Measurements from ENCODE around the gene C19orf38.

The C19orf38 gene

DNA sequence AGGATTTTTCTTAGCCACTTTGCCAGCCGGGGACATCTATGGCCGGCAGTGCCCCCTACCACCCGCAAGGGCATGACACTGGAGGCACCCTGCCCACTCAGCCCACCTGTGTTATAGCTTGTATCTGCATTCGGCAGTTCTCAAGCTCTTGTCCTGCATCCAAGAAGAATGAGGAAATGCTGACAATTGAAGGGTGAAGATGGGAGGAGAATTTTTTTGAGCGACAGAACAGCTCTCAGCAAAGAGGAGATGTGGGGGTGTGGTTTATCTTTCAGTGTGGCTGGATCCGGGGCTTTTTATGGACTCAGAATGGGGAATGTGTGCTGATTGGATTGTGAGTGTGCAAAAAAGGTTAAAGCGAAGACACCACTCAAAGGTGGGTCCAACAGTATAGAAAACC is 5.4 kb upstream of the C19orf38 start:
- no peak for DNase-seq (ENCODE audit: low spot score)
- TF ChIP-seq, protein P1, sequence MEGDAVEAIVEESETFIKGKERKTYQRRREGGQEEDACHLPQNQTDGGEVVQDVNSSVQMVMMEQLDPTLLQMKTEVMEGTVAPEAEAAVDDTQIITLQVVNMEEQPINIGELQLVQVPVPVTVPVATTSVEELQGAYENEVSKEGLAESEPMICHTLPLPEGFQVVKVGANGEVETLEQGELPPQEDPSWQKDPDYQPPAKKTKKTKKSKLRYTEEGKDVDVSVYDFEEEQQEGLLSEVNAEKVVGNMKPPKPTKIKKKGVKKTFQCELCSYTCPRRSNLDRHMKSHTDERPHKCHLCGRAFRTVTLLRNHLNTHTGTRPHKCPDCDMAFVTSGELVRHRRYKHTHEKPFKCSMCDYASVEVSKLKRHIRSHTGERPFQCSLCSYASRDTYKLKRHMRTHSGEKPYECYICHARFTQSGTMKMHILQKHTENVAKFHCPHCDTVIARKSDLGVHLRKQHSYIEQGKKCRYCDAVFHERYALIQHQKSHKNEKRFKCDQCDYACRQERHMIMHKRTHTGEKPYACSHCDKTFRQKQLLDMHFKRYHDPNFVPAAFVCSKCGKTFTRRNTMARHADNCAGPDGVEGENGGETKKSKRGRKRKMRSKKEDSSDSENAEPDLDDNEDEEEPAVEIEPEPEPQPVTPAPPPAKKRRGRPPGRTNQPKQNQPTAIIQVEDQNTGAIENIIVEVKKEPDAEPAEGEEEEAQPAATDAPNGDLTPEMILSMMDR (IDR thresholded peaks at IDR 0.05; ENCODE audit: extremely low read depth, missing control alignments): no peak

DNA sequence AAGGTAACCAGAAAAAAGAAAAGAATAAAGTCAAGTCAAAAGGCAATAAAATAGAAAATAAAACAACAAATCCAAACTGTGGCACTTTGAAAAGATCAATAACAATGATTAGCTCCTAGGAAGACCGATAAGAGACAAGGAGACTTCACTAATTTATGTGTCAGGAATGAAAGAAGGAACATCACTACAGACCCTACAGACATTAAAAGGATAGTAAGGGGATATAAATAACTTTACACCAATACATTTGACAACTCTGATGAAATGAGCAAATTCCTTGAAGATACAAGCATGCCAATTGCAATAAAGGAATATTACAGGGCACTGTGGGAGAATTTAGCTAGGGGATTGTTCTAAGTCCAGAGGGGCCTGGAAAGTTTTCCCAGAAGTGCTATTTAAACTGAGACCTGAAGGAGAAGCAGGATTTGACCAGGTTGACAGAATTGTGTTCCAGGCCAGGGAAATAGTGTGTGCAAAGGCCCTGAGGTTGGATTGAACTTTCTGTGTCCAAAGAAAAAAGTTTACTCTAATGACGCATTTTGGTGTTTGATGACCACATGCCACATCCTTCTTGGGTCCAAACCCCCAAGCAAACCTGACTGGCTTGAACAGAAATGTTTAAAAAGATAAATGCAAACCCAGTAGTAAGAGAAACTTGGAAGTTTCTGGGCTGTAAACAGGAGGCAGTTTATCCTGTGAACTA is 1.6 kb upstream of the C19orf38 start:
- TF ChIP-seq, protein P1 (IDR thresholded peaks at IDR 0.05; ENCODE audit: extremely low read depth, missing control alignments): no peak
- no peak for DNase-seq (ENCODE audit: low spot score)

DNA sequence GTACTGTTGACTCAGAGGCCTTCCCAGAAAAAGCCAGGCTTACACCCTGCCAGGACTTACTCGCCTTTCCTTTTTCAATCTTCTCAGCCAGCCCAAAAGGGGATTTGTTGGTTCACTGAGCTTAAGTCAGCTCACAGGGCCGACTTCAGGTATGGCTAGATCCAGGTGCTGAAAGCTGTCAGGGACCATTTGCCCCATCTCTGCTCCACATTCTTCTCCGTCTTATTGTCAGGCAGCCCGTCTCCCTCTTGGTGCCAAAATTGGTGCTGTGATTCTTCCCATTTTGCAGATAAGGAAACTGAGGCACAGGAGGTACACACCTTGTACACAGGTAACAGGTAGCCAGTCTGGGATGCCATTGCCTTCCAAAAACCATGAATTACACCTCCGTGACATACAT is 2.4 kb downstream of the C19orf38 start:
- DNase-seq (ENCODE audit: low spot score): no peak
- TF ChIP-seq, protein P1 (IDR thresholded peaks at IDR 0.05; ENCODE audit: extremely low read depth, missing control alignments): no peak

DNA sequence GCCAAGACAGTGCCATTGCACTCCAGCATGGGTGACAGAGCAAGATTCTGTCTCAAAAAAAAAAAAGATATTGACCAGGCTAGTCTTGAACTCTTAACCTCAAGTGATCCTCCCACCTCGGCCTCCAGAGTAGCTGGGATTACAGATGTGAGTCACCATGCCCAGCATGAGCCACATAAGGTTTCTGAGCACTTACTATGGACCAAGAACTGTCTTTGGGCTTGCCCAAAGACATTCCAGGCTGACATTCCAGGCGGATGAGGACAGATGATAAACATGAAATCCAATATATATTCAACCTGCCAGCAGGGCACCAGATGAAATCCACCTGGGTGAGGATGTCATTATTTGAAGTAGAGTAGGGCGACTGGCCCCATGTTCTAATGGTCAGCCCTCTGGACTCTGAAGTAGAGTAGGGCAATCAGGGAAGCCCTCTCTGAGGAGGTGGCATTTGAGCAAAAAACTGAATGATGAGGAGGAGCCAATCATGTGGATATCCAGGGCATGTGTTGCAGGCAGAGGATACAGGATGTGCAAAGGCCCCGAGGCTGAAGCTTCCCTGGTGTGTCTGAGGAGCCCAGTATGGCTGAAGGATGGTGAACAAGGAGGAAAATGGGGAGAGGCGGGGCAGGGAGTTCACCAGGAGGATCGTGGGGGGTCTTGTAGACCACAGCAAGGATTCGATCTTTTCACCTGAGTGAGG is 4.0 kb downstream of the C19orf38 start:
- no peak for DNase-seq (ENCODE audit: low spot score)
- TF ChIP-seq, protein P1 (IDR thresholded peaks at IDR 0.05; ENCODE audit: extremely low read depth, missing control alignments): no peak

DNA sequence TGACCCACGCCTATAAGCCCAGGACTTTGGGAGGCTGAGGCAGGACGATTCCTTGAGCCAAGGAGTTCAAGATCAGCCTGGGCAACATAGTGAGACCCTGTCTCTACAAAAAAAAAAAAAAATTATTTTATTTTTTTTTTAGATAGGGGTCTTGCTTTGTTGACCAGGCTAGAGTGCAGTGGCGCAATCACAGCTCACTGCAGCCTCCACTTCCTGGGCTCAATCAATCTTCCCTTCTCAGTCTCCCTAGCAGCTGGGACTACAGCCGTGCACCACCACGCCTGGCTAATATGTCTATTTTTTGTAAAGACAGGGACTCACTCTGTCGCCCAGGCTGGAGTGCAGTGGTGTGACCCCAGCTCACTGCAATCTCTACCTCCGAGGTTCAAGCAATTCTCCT is 4.7 kb downstream of the C19orf38 start:
- TF ChIP-seq, protein P1 (IDR thresholded peaks at IDR 0.05; ENCODE audit: extremely low read depth, missing control alignments): no peak
- DNase-seq (ENCODE audit: low spot score): no peak

DNA sequence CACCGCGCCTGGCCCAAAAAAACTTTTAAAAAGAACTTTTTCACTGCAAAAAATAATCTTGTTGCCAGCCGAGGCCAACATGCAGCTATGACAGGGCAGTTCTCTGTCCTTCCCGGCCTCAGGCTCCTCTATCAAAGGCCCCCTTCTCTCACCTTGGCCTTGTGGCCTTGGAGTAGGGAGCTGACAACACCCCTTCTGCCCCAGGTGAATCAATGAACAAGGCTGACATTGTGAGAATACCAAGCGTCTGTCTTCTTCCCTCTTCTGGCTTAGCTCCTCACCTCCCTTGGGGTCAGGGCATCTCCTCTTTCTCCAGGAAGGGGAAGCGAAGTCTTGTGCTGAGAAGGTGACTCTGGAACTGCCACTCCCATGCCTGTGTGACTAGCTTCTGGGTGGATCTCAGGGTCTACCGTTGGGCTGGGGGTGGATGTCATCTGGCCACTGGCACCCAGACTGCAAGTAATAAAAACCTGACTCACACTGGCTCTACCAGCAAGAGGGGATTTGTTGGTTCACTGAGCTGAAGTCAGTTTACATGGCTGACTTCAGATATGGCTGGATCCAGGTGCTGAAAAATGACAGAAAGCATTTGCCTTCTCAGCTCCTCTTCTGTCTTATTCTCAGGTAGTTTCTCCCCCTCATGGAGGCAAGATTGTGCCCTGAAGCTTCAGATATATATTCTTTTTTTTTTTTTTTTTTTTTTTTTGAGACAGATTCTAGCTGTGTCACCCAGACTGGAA is 6.3 kb downstream of the C19orf38 start:
- TF ChIP-seq, protein P1 (IDR thresholded peaks at IDR 0.05; ENCODE audit: extremely low read depth, missing control alignments): no peak
- DNase-seq (ENCODE audit: low spot score): no peak

All from GM20000 (cell line).